NCI-H82 treated with DMSO at 0.1 percent for 48 hours (cell line): Measurements from ENCODE around the gene SOHLH2.

Source experiments
- DNase-seq: peaks from one replicate; lab custom pipeline; 2025; ENCODE audit not compliant: unreplicated experiment; lab: John Stamatoyannopoulos, UW

The SOHLH2 gene

GRCh38 chr13:36214163-36214921 is at the start of gene SOHLH2:
SOHLH2 (minus strand) TSS chr13:36214556; CDS start chr13:36214526, 30 bp downstream.
- DNase-seq: no peak

GRCh38 chr13:36261976-36262375 is 47.6 kb upstream of the SOHLH2 start:
- DNase-seq: no peak

GRCh38 chr13:36261011-36261410 is 46.7 kb upstream of the SOHLH2 start:
- no peak for DNase-seq

- DNase-seq: no peak
Measured at GRCh38 chr13:36259361-36260137, 45.2 kb upstream of the SOHLH2 start.

GRCh38 chr13:36258831-36259230 is 44.5 kb upstream of the SOHLH2 start:
- no peak for DNase-seq

GRCh38 chr13:36251526-36251925 is 37.2 kb upstream of the SOHLH2 start:
- no peak for DNase-seq

- no peak for DNase-seq
Measured at GRCh38 chr13:36251017-36251416, 36.7 kb upstream of the SOHLH2 start.

GRCh38 chr13:36248700-36249099 is 34.3 kb upstream of the SOHLH2 start:
- no peak for DNase-seq

- no peak for DNase-seq
Measured at GRCh38 chr13:36244990-36245389, 30.6 kb upstream of the SOHLH2 start.

- DNase-seq: no peak
Measured at GRCh38 chr13:36244073-36244472, 29.7 kb upstream of the SOHLH2 start.

GRCh38 chr13:36242761-36243160 is 28.4 kb upstream of the SOHLH2 start:
- no peak for DNase-seq

GRCh38 chr13:36231236-36231635 is 16.9 kb upstream of the SOHLH2 start:
- no peak for DNase-seq

- no peak for DNase-seq
Measured at GRCh38 chr13:36224730-36225129, 10.4 kb upstream of the SOHLH2 start.

- no peak for DNase-seq
Measured at GRCh38 chr13:36219883-36220282, 5.5 kb upstream of the SOHLH2 start.

GRCh38 chr13:36217456-36217855 is 3.1 kb upstream of the SOHLH2 start:
- no peak for DNase-seq

GRCh38 chr13:36212789-36213188 is 1.6 kb downstream of the SOHLH2 start:
- DNase-seq: no peak

- no peak for DNase-seq
Measured at GRCh38 chr13:36211567-36211966, 2.8 kb downstream of the SOHLH2 start.

- DNase-seq: no peak
Measured at GRCh38 chr13:36210738-36211137, 3.6 kb downstream of the SOHLH2 start.

- DNase-seq: no peak
Measured at GRCh38 chr13:36207672-36208071, 6.7 kb downstream of the SOHLH2 start.

GRCh38 chr13:36193151-36193855 is 21.1 kb downstream of the SOHLH2 start:
- no peak for DNase-seq

GRCh38 chr13:36192166-36192565 is 22.2 kb downstream of the SOHLH2 start:
- no peak for DNase-seq

- no peak for DNase-seq
Measured at GRCh38 chr13:36190771-36191170, 23.6 kb downstream of the SOHLH2 start.
